GM12875 (cell line): ENCODE data around the gene RBP5.
A peak's percentile ranks its signal among the peaks of the same experiment; 100 is the strongest.

ENCODE experiments used
- H3K4me3 ChIP-seq: one replicate; pipeline ENCODE4 v1.5.1; 2011; ENCODE audit warnings: low read depth, low read length, control low read depth
- CTCF ChIP-seq: IDR thresholded peaks from 2 replicates; pipeline ENCODE4 v1.5.1; 2011; ENCODE audit warnings: low read depth, mild to moderate bottlenecking, control low read depth, inconsistent platforms, low read length, moderate library complexity, borderline replicate concordance; ENCODE audit not compliant: insufficient read depth

RBP5 gene

GRCh38 chr12:7146906-7147305 lies 18.2 kb upstream of the RBP5 start:
- no peak for TF ChIP-seq CTCF
- no peak overlapping the region for H3K4me3 ChIP-seq

GRCh38 chr12:7146228-7146627 lies 17.5 kb upstream of the RBP5 start:
- H3K4me3 ChIP-seq = no peak overlapping the region
- no peak for TF ChIP-seq CTCF

GRCh38 chr12:7145671-7146070 lies 17.0 kb upstream of the RBP5 start:
- TF ChIP-seq CTCF = no peak
- H3K4me3 ChIP-seq = no peak overlapping the region

- no peak overlapping the region for H3K4me3 ChIP-seq
- peak; percentile 21; the same call in 1 of the 2 replicates for TF ChIP-seq CTCF
Measured at GRCh38 chr12:7144414-7145120, 15.9 kb upstream of the RBP5 start.

- no peak for TF ChIP-seq CTCF
- no peak overlapping the region for H3K4me3 ChIP-seq
Measured at GRCh38 chr12:7143564-7143963, 14.9 kb upstream of the RBP5 start.

- H3K4me3 ChIP-seq = no peak overlapping the region
- TF ChIP-seq CTCF = no peak
Measured at GRCh38 chr12:7142809-7143465, 14.2 kb upstream of the RBP5 start.
